ENCODE measurements around the gene ECE1.

DNA sequence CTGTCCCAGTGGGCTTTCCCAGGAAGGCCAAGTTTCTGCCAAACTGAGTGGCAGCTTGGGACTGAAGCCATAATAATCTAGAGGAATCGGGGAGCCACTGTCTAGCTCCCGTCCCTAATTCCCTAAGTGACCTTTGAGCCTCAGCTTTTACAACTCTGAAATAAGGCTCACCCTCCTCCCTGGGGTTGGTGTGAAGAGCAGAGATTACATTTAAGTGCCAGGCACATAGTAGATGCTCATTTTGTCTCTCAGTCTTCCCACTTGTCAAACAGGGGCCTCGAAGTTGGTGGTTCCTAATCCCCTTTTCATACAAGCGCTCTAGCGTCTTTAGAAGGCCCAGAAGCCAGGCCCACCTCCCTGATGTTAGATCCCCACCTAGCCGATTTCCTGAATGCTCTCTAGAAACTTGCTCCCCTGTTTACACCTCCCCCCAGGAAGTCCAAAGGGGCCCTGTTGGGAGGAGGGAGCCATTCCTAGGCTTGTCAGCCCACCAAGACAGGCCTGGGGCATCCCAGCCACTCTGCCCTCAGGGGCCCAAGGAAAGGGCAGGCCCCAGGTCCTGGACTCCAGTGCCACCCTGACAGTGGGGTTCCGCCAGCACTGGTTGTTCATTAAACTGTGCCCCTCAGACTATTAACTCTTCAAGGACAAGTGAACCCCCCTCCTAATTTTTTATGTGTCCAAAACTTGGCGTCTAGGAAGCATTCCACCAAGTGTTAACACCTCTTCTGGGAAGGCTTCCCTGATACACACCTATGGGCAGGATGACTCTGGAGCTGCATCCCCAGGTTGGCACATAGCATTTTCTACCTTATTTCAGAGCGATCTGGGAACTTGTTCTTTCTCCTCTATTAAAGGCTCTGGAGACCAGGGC lies 49.3 kb upstream of the ECE1 start:
- TF ChIP-seq, protein P1, sequence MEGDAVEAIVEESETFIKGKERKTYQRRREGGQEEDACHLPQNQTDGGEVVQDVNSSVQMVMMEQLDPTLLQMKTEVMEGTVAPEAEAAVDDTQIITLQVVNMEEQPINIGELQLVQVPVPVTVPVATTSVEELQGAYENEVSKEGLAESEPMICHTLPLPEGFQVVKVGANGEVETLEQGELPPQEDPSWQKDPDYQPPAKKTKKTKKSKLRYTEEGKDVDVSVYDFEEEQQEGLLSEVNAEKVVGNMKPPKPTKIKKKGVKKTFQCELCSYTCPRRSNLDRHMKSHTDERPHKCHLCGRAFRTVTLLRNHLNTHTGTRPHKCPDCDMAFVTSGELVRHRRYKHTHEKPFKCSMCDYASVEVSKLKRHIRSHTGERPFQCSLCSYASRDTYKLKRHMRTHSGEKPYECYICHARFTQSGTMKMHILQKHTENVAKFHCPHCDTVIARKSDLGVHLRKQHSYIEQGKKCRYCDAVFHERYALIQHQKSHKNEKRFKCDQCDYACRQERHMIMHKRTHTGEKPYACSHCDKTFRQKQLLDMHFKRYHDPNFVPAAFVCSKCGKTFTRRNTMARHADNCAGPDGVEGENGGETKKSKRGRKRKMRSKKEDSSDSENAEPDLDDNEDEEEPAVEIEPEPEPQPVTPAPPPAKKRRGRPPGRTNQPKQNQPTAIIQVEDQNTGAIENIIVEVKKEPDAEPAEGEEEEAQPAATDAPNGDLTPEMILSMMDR (IDR thresholded peaks at IDR 0.05), result no peak
- no peak for TF ChIP-seq EZH2phosphoT487 (IDR thresholded peaks at IDR 0.05)
- no peak for TF ChIP-seq EZH2 (IDR thresholded peaks at IDR 0.05)
